K562 (cell line): ENCODE results near the gene TMEM158. TPM values are rescaled to one million over a fixed set of nuclear protein-coding genes. Genes with fewer than 3 reads are reported as not detected.

Experiments
- ATAC-seq: fragments of 200-7000 bp; cut with Tn5 transposase; 3 replicates; pipeline ENCODE4 v1.9.1; 2020; ENCODE audit warnings: moderate library complexity
- BruUV-seq: library from RNA; stranded (reverse); fragments of 400-500 nt; replicated peaks from 2 replicates; lab custom pipeline; 2021; lab: Mats Ljungman, UMichigan
- CTCF ChIA-PET: fragments of 300-600 bp; formaldehyde crosslinking; extraction: SDS; loops from one replicate; lab custom pipeline; 2021; ENCODE audit warnings: low intra/inter-chr PET ratio; lab: Yijun Ruan, JAX
- POLR2A ChIA-PET: fragments of 300-600, 350-650 bp; sonication (Branson Sonifier 250); formaldehyde crosslinking; extraction: SDS; loops from one replicate; lab custom pipeline; 2021; ENCODE audit warnings: antibody characterized with exemption, inconsistent platforms; lab: Yijun Ruan, JAX
- DNase-seq, 4 experiments: peaks; one replicate each; pipeline versions ENCODE4 v3.0.0 to v3.0.0-alpha.2; 2011 to 2018; ENCODE audit warnings: low spot score in 3 of 4, mixed read lengths in 3 of 4; ENCODE audit errors: extremely low read depth in 1 of 4
- FAIRE-seq: peaks from 2 replicates; lab custom pipeline; 2011; peaks lifted over from hg19 to GRCh38; lab: Jason Lieb, UNC
- H2AFZ ChIP-seq: 2 replicates; pipeline ENCODE4 v1.6.0; 2011; ENCODE audit warnings: low read depth, low read length, control low read depth, inconsistent platforms
- H3K27ac ChIP-seq: fragments of 200-600 bp; 3 replicates; pipeline ENCODE4 v1.8.0; 2011; ENCODE audit warnings: low read depth, mild to moderate bottlenecking, control low read depth, inconsistent platforms, low read length, moderate library complexity, mixed read lengths; ENCODE audit errors: extremely low read depth
- H3K27me3 ChIP-seq, 2 experiments: fragments of 300-600 bp in 1 of 2; 2 replicates in 1 of 2; 3 replicates in 1 of 2; pipeline versions ENCODE4 v1.6.0 to v1.8.0; 2011; ENCODE audit warnings: inconsistent platforms in 2 of 2, low read length in 2 of 2, mild to moderate bottlenecking in 1 of 2, mixed read lengths in 1 of 2, moderate library complexity in 1 of 2; ENCODE audit not compliant: control insufficient read depth in 2 of 2, insufficient read depth in 2 of 2
- H3K36me3 ChIP-seq: fragments of 300-600 bp; 3 replicates; pipeline ENCODE4 v1.8.0; 2011; ENCODE audit warnings: mild to moderate bottlenecking, low read length, inconsistent platforms; ENCODE audit not compliant: control insufficient read depth, insufficient read depth
- H3K4me1 ChIP-seq, 2 experiments: fragments of 200-600 bp in 1 of 2; replicated peaks in 1 of 2; 2 replicates in 1 of 2; 3 replicates in 1 of 2; pipeline versions ENCODE4 v1.5.1 to v1.8.0; 2011; ENCODE audit warnings: inconsistent platforms in 2 of 2, low read length in 2 of 2, mild to moderate bottlenecking in 1 of 2, mixed read lengths in 1 of 2, moderate library complexity in 1 of 2; ENCODE audit not compliant: control insufficient read depth in 2 of 2, insufficient read depth in 2 of 2
- H3K4me2 ChIP-seq: 2 replicates; pipeline ENCODE4 v1.6.1; 2011; ENCODE audit warnings: low read length, control low read depth, inconsistent platforms, mixed read lengths; ENCODE audit not compliant: insufficient read depth
- H3K4me3 ChIP-seq: fragments of 200-600 bp; sonication (generic), shearing (Covaris generic); 2 replicates; pipeline ENCODE4 v1.5.1; 2016; ENCODE audit warnings: control low read depth, inconsistent platforms
- H3K79me2 ChIP-seq: fragments of 200-600 bp; 3 replicates; pipeline ENCODE4 v1.8.0; 2011; ENCODE audit warnings: low read length, inconsistent platforms; ENCODE audit not compliant: control insufficient read depth, insufficient read depth
- H3K9ac ChIP-seq, 2 experiments: 2 replicates each; pipeline versions ENCODE4 v1.6.0 to v1.6.1; 2011; ENCODE audit warnings: low read depth in 2 of 2, low read length in 2 of 2, control low read depth in 1 of 2, inconsistent platforms in 1 of 2, mild to moderate bottlenecking in 1 of 2, mixed read lengths in 1 of 2; ENCODE audit not compliant: insufficient read depth in 1 of 2
- H3K9me1 ChIP-seq: one replicate; pipeline ENCODE4 v1.6.0; 2011; ENCODE audit warnings: inconsistent platforms, mild to moderate bottlenecking, low read length, moderate library complexity; ENCODE audit not compliant: control insufficient read depth, insufficient read depth
- H3K9me3 ChIP-seq: replicated peaks from 2 replicates; pipeline ENCODE4 v1.5.1; 2011; ENCODE audit warnings: low read depth, low read length, inconsistent platforms; ENCODE audit not compliant: control insufficient read depth, insufficient read depth
- H4K20me1 ChIP-seq: replicated peaks from 2 replicates; pipeline ENCODE4 v1.6.1; 2011; ENCODE audit warnings: low read length, inconsistent platforms, mixed read lengths; ENCODE audit not compliant: control insufficient read depth, insufficient read depth
- CBX1 ChIP-seq: sonication (generic); IDR thresholded peaks from 2 replicates; pipeline ENCODE4 v1.6.1; 2016; ENCODE audit warnings: antibody characterized with exemption, low read depth, mild to moderate bottlenecking
- CEBPG ChIP-seq, 3 experiments: fragments of 200-800 bp in 1 of 3; sonication (Bioruptor generic) in 1 of 3; sonication (generic) in 1 of 3; formaldehyde crosslinking in 1 of 3; IDR thresholded peaks in 2 of 3; conservative IDR thresholded peaks in 1 of 3; 2 replicates each; pipeline versions ENCODE4 v1.6.1 to v1.8.0; 2016 to 2022; ENCODE audit warnings: missing compliant biosample characterization in 2 of 3, missing genetic modification characterization in 2 of 3, mild to moderate bottlenecking in 1 of 3, missing genetic modification reagents in 1 of 3
- CGGBP1 ChIP-seq: fragments of 250-450 bp; sonication (Bioruptor Pico); IDR thresholded peaks from 2 replicates; pipeline ENCODE4 v1.9.0; 2021; ENCODE audit warnings: mild to moderate bottlenecking
- FOXJ3 ChIP-seq: sonication (generic); formaldehyde crosslinking; IDR thresholded peaks from 2 replicates; pipeline ENCODE4 v1.4.0; 2020; ENCODE audit warnings: mild to moderate bottlenecking, missing genetic modification reagents
- HINFP ChIP-seq: fragments of 450-650 bp; conservative IDR thresholded peaks from 2 replicates; pipeline ENCODE4 v1.6.1; 2016; ENCODE audit warnings: missing genetic modification characterization, low read depth, mild to moderate bottlenecking, control low read depth, missing compliant biosample characterization
- KLF1 ChIP-seq: fragments of 450-650 bp; IDR thresholded peaks from 2 replicates; pipeline ENCODE4 v1.6.1; 2016; ENCODE audit warnings: missing genetic modification characterization, missing compliant biosample characterization
- PHF21A ChIP-seq: fragments of 450-650 bp; IDR thresholded peaks from 2 replicates; pipeline ENCODE4 v1.6.1; 2017; ENCODE audit warnings: low read depth, borderline replicate concordance
- SIN3A ChIP-seq, 2 experiments: fragments of 150-350 bp in 1 of 2; IDR thresholded peaks; 2 replicates each; pipeline ENCODE4 v1.6.1; 2011 to 2016; ENCODE audit warnings: borderline replicate concordance in 2 of 2, low read depth in 2 of 2, low read length in 2 of 2, mild to moderate bottlenecking in 2 of 2, moderate library complexity in 2 of 2; ENCODE audit not compliant: control insufficient read depth in 1 of 2
- SMAD2 ChIP-seq: fragments of 150-350 bp; IDR thresholded peaks from 2 replicates; pipeline ENCODE4 v1.6.1; 2014; ENCODE audit warnings: low read depth, mild to moderate bottlenecking, low read length
- SRSF9 ChIP-seq: fragments of 200-400 bp; formaldehyde crosslinking; IDR thresholded peaks from 2 replicates; pipeline ENCODE4 v1.6.1; 2017; ENCODE audit warnings: low read depth, low read length, borderline replicate concordance
- XRCC3 ChIP-seq: fragments of 450-650 bp; IDR thresholded peaks from 2 replicates; pipeline ENCODE4 v1.6.1; 2017; ENCODE audit warnings: mild to moderate bottlenecking, moderate library complexity
- WGBS: fragments of 100-300 bp; shearing (Covaris generic); methylation state at CpG from one replicate; pipeline ENCODE4 v1.1.6; 2016; ENCODE audit warnings: low coverage, mixed read lengths; ENCODE audit not compliant: insufficient coverage; ENCODE audit errors: missing lambda C conversion rate; 5-methylcytosine and 5-hydroxymethylcytosine counted together
- in situ Hi-C: fragments of 300-500 bp; cut with MboI; formaldehyde crosslinking; loops from 4 replicates; pipeline ENCODE4 v1.15.0; 2018; ENCODE audit warnings: inconsistent platforms, mixed read lengths
- intact Hi-C: fragments of 100-400 bp; cut with micrococcal nuclease; formaldehyde crosslinking; loops from 2 replicates; pipeline ENCODE4 v1.14.2; 2022
- polyA plus RNA-seq, 8 experiments: library from polyadenylated mRNA; depleted of rRNA in 4 of 8; stranded (reverse) in 5 of 8; unstranded in 3 of 8; fragments of >200 nt; fragmentation: Nextera tagmentation in 2 of 8; fragmentation: Illumina TruSeq in 1 of 8; extraction: Ambion mirVana in 2 of 8; extraction: Trizol in 1 of 8; gene quantifications; 2 replicates each; pipeline versions ENCODE4 v1.2.1 to v1.2.3, GENCODE V29; 2011 to 2014; ENCODE audit warnings: inconsistent platforms in 1 of 8, missing spikeins in 1 of 8
- total RNA-seq, 7 experiments: library from RNA; depleted of rRNA in 6 of 7; stranded (reverse); fragments of >200 nt in 6 of 7; fragmentation: Illumina TruSeq in 2 of 7; extraction: Trizol in 2 of 7; gene quantifications; 2 replicates each; pipeline versions ENCODE4 v1.2.1 to v1.2.3, GENCODE V29; 2011 to 2021; ENCODE audit warnings: low replicate concordance in 1 of 7

TMEM158 gene
- total and polyA plus RNA-seq, 9 of the 15 experiments (the other 6 are each of a cell fraction or from before 2014, with no cell fraction given), result 2.2 to 46.5 (median 8.4) TPM

- Histone ChIP-seq H2AFZ (no peak overlapping the region), H3K27ac (no peak overlapping the region), H3K9me1 (no peaks in the 10 kb centered on the region), H3K36me3 (no peaks in the 10 kb centered on the region), H3K4me3 (no peak overlapping the region), H3K4me1 (peaks cover 4 to 16% of the 10 kb centered on the region in 2 experiments; a peak in 4 of 5 replicates), H3K4me2 (no peak overlapping the region), H3K9me3 (no peaks in the 10 kb centered on the region), H3K27me3 (no peaks in the 10 kb centered on the region), H4K20me1 (no peaks in the 10 kb centered on the region), H3K79me2 (no peaks in the 10 kb centered on the region), H3K9ac (no peak overlapping the region)
- POLR2A ChIA-PET, result interaction anchor here (0.7 to 3.0 kb wide), 4 partner anchors 21 to 302 kb away, joined by 3 to 24 read pairs (median 4); no protein-coding TSS in a partner anchor
- in situ Hi-C loops (no loop called here), intact Hi-C loops (no loop called here)
- 40% methylated on average over 3 of the region's 3 CpGs for WGBS
- FAIRE-seq, result no peak
- CTCF ChIA-PET, result interaction anchor here (0.9 to 5.5 kb wide), 2 partner anchors 167 to 170 kb away, joined by 4 to 94 read pairs; no protein-coding TSS in a partner anchor
- BruUV-seq, result no TSS peak
- ATAC-seq, result no peak
- TF ChIP-seq XRCC3 (no peak), CBX1 (no peak), PHF21A (no peak), KLF1 (tag) (no peak)
- DNase-seq, result no peak
Observed at GRCh38 chr3:45209526-45209925, 16.6 kb downstream of the TMEM158 start.

GRCh38 chr3:45208586-45208985 lies 17.5 kb downstream of the TMEM158 start:
- no TSS peak for BruUV-seq
- POLR2A ChIA-PET, result interaction anchor here (0.8 to 2.5 kb wide), 2 partner anchors 32 to 54 kb away, joined by 3 to 6 read pairs; no protein-coding TSS in a partner anchor

More at GRCh38 chr3:45208586-45208985, 17.5 kb downstream of the TMEM158 start:
- intact Hi-C loops (no loop called here), in situ Hi-C loops (no loop called here)
- 81% methylated on average over 2 of the region's 2 CpGs for WGBS
- Histone ChIP-seq H3K4me2 (no peak overlapping the region), H2AFZ (peak overlapping the region; percentile 25; the same call in 1 of the 2 replicates), H3K36me3 (no peaks in the 10 kb centered on the region), H4K20me1 (no peaks in the 10 kb centered on the region), H3K27ac (no peak overlapping the region), H3K9ac (no peak overlapping the region), H3K27me3 (no peaks in the 10 kb centered on the region), H3K79me2 (no peaks in the 10 kb centered on the region), H3K9me1 (no peaks in the 10 kb centered on the region), H3K4me3 (no peak overlapping the region), H3K9me3 (no peaks in the 10 kb centered on the region), H3K4me1 (peaks cover 4 to 16% of the 10 kb centered on the region in 2 experiments; a peak in 4 of 5 replicates)
- DNase-seq (no peak), FAIRE-seq (no peak), ATAC-seq (no peak)
- TF ChIP-seq FOXJ3, result no peak
- TF ChIP-seq SMAD2, result no peak
- TF ChIP-seq CEBPG (CRISPR knock-in tag; IDR thresholded peaks at IDR 0.05), result no peak
- TF ChIP-seq CEBPG (tag; conservative IDR thresholded peaks at IDR 0.05 in 1 of 2, IDR thresholded peaks at IDR 0.05 in 1 of 2), result no peak
- no peak for TF ChIP-seq SRSF9
- no peak for TF ChIP-seq SIN3A (IDR thresholded peaks at IDR 0.05; ENCODE audit: borderline replicate concordance in 2 of 2, control insufficient read depth in 1 of 2, low read depth in 2 of 2, low read length in 2 of 2)
- TF ChIP-seq CGGBP1 (CRISPR knock-in tag), result no peak
- TF ChIP-seq HINFP (tag), result no peak
- CTCF ChIA-PET, result interaction anchor here (5.5 kb wide), 1 partner anchor 169 kb away, joined by 94 read pairs; no protein-coding TSS in a partner anchor
